Right ventricle myocardium superior (tissue), 1 donor: ENCODE results near the gene FLT1. TPM values are rescaled to one million over a fixed set of nuclear protein-coding genes. Genes with fewer than 3 reads are reported as not detected.

Source experiments
- ATAC-seq: fragments of 200-7000 bp; cut with Tn5 transposase; one replicate; pipeline ENCODE4 v1.9.1; 2020; ENCODE audit warnings: mild to moderate bottlenecking; ENCODE audit not compliant: poor library complexity
- DNase-seq: peaks from one replicate; pipeline ENCODE4 v3.0.0-alpha.2; 2020
- intact Hi-C: fragments of 100-400 bp; cut with DNase I; formaldehyde crosslinking; loops from one replicate; pipeline ENCODE4 v1.11.2; 2022
- total RNA-seq: library from RNA; stranded (reverse); fragmentation: NEBNext Ultra II Directional; extraction: Animal tissue kit (Norgen Biotek cat#: 25700); gene quantifications from one replicate; pipeline ENCODE4 v1.2.1, GENCODE V29; 2021
- donor health status: DM: no; HTN: yes; CAD: no; lungs with severe emphysema.

FLT1 gene
- total RNA-seq, 1 donor from 2014 or later, result 42.0 TPM

- intact Hi-C loops, result no loop called here
- DNase-seq (no peak), ATAC-seq (no peak)
These were observed 24.6 kb downstream of the FLT1 start for GRCh38 chr13:28470296-28470695.

GRCh38 chr13:28469316-28469715, 25.6 kb downstream of the FLT1 start:
- ATAC-seq, result peak; percentile 46
- intact Hi-C loops, result no loop called here
- DNase-seq, result no peak

GRCh38 chr13:28468023-28468915, 26.7 kb downstream of the FLT1 start:
- intact Hi-C loops, result no loop called here
- DNase-seq (no peak), ATAC-seq (peak; percentile 52)

- ATAC-seq (no peak), DNase-seq (no peak)
- intact Hi-C loops, result no loop called here
These were observed 27.9 kb downstream of the FLT1 start for GRCh38 chr13:28467034-28467433.

- intact Hi-C loops, result no loop called here
- DNase-seq (no peak), ATAC-seq (no peak)
These were observed 28.8 kb downstream of the FLT1 start for GRCh38 chr13:28466151-28466550.

- no peak for ATAC-seq
- intact Hi-C loops, result no loop called here
- no peak for DNase-seq
These were observed 30.0 kb downstream of the FLT1 start for GRCh38 chr13:28464861-28465460.

GRCh38 chr13:28463481-28463880, 31.4 kb downstream of the FLT1 start:
- intact Hi-C loops, result no loop called here
- DNase-seq (no peak), ATAC-seq (no peak)

GRCh38 chr13:28459911-28460310, 35.0 kb downstream of the FLT1 start:
- DNase-seq (no peak), ATAC-seq (no peak)
- intact Hi-C loops, result no loop called here

- no peak for ATAC-seq
These were observed 36.3 kb downstream of the FLT1 start for GRCh38 chr13:28458608-28459007.

GRCh38 chr13:28458051-28458450, 36.9 kb downstream of the FLT1 start:
- DNase-seq (no peak), ATAC-seq (no peak)
- intact Hi-C loops, result no loop called here

More at GRCh38 chr13:28458608-28459007, 36.3 kb downstream of the FLT1 start:
- intact Hi-C loops, result no loop called here
- DNase-seq, result no peak

- no peak for ATAC-seq
- intact Hi-C loops, result no loop called here
- no peak for DNase-seq
These were observed 37.4 kb downstream of the FLT1 start for GRCh38 chr13:28457521-28457920.

GRCh38 chr13:28455580-28456194, 39.2 kb downstream of the FLT1 start:
- intact Hi-C loops, result no loop called here
- DNase-seq, result no peak
- ATAC-seq, result peak; percentile 54

- ATAC-seq (no peak), DNase-seq (no peak)
- intact Hi-C loops, result no loop called here
These were observed 42.2 kb downstream of the FLT1 start for GRCh38 chr13:28452755-28453154.

GRCh38 chr13:28451482-28452217, 43.3 kb downstream of the FLT1 start:
- DNase-seq, result peak; percentile 43
- ATAC-seq, result peak; percentile 66
- intact Hi-C loops, result no loop called here

GRCh38 chr13:28449826-28450773, 44.8 kb downstream of the FLT1 start:
- ATAC-seq (no peak), DNase-seq (no peak)
- intact Hi-C loops, result no loop called here

- intact Hi-C loops, result no loop called here
- no peak for DNase-seq
- ATAC-seq, result no peak
These were observed 46.1 kb downstream of the FLT1 start for GRCh38 chr13:28448651-28449358.

GRCh38 chr13:28447989-28448388, 46.9 kb downstream of the FLT1 start:
- intact Hi-C loops, result no loop called here
- DNase-seq (no peak), ATAC-seq (no peak)

- ATAC-seq (no peak), DNase-seq (no peak)
- intact Hi-C loops, result no loop called here
These were observed 47.7 kb downstream of the FLT1 start for GRCh38 chr13:28447206-28447605.
